SK-N-MC (cell line): Measurements from ENCODE around the gene ERC2.

Source experiments
- EZH2 ChIP-seq: fragments of 200-600 bp; sonication (generic); IDR thresholded peaks from one replicate; pipeline ENCODE4 v1.6.1; 2017; ENCODE audit warnings: antibody characterized with exemption
- FOXP2 ChIP-seq: optimal IDR thresholded peaks from 2 replicates; pipeline ENCODE3; 2011; ENCODE audit warnings: mild to moderate bottlenecking, moderate library complexity; ENCODE audit not compliant: insufficient read depth; ENCODE audit errors: extremely low read length, control extremely low read depth
- POLR2AphosphoS5 ChIP-seq: IDR thresholded peaks from 2 replicates; pipeline ENCODE4 v1.6.1; 2012; ENCODE audit warnings: mild to moderate bottlenecking, low read depth, low read length, borderline replicate concordance

GRCh38 chr3:55697177-55697865 lies 770.9 kb downstream of the ERC2 start:
- TF ChIP-seq POLR2AphosphoS5 (no peak), FOXP2 (no peak), EZH2 (no peak)
